Breast epithelium (tissue), 4 donors: ENCODE measurements around the gene BMP7. TPM values are rescaled to one million over a fixed set of nuclear protein-coding genes. Genes with fewer than 3 reads are reported as not detected.

Experiments used
- DNase-seq, 2 donors: peaks; one replicate each; pipeline ENCODE4 v3.0.0-alpha.2; 2019; ENCODE audit warnings: low spot score in 2 of 2
- H3K27ac ChIP-seq, 2 donors: fragments of 200-600 bp; sonication (generic) in 1 of 2; one replicate each; pipeline ENCODE4 v1.5.1; 2016 to 2019; ENCODE audit warnings: mild to moderate bottlenecking in 1 of 2
- H3K27me3 ChIP-seq, 2 donors: fragments of 200-600 bp; sonication (generic) in 1 of 2; one replicate each; pipeline versions ENCODE4 v1.5.1 to v1.6.0; 2017 to 2019; ENCODE audit warnings: control low read depth in 1 of 2, mild to moderate bottlenecking in 1 of 2
- H3K36me3 ChIP-seq: fragments of 200-600 bp; one replicate; pipeline ENCODE4 v1.5.1; 2019
- H3K4me1 ChIP-seq, 2 donors: fragments of 200-600 bp; sonication (generic); one replicate each; pipeline ENCODE4 v1.5.1; 2016 to 2019; ENCODE audit warnings: control low read depth in 1 of 2
- H3K4me3 ChIP-seq, 3 donors: fragments of 200-600 bp; sonication (generic); 1 replicate in 2 of 3; 2 replicates in 1 of 3; pipeline ENCODE4 v1.5.1; 2016 to 2019; ENCODE audit warnings: mild to moderate bottlenecking in 3 of 3, moderate library complexity in 2 of 3
- H3K9me3 ChIP-seq, 2 donors: fragments of 200-600 bp; sonication (generic) in 1 of 2; one replicate each; pipeline ENCODE4 v1.5.1; 2016 to 2019; ENCODE audit warnings: control low read depth in 1 of 2
- CTCF ChIP-seq, 3 donors: fragments of 450-650 bp; IDR thresholded peaks; one replicate each; pipeline ENCODE4 v1.5.1; 2016 to 2017; ENCODE audit warnings: antibody characterized with exemption in 3 of 3, mild to moderate bottlenecking in 3 of 3, moderate library complexity in 3 of 3
- POLR2A ChIP-seq: fragments of 450-650 bp; IDR thresholded peaks from one replicate; pipeline ENCODE4 v1.6.1; 2016; ENCODE audit warnings: antibody characterized with exemption, mild to moderate bottlenecking, moderate library complexity
- POLR2AphosphoS5 ChIP-seq, 3 donors: sonication (generic); formaldehyde crosslinking; IDR thresholded peaks; one replicate each; pipeline ENCODE4 v1.6.1; 2017; ENCODE audit warnings: antibody characterized with exemption in 3 of 3
- intact Hi-C: fragments of 100-400 bp; cut with DNase I; formaldehyde crosslinking; loops from one replicate; pipeline ENCODE4 v1.15.1; 2023; ENCODE audit warnings: low total_unique reads
- total RNA-seq, 3 donors: library from RNA; depleted of rRNA; stranded (reverse); fragments of >200 nt; gene quantifications; one replicate each; pipeline ENCODE4 v1.1.0, GENCODE V29; 2016

The BMP7 gene
- total RNA-seq, 3 donors from 2014 or later: 1.6 to 3.8 (median 1.8) TPM

GRCh38 chr20:57156011-57156729 lies 110.3 kb downstream of the BMP7 start:
- no peaks in the 10 kb centered on the region for H3K27me3 ChIP-seq
- H3K27ac ChIP-seq: no peak overlapping the region
- no peak for TF ChIP-seq CTCF (IDR thresholded peaks at IDR 0.05)
- TF ChIP-seq POLR2AphosphoS5 (IDR thresholded peaks at IDR 0.05): no peak
- TF ChIP-seq POLR2A: no peak
- H3K4me1 ChIP-seq: no peaks in the 10 kb centered on the region
- no peak for DNase-seq
- no peaks in the 10 kb centered on the region for H3K9me3 ChIP-seq
- no peaks in the 10 kb centered on the region for H3K36me3 ChIP-seq
- intact Hi-C loops: no loop called here
- H3K4me3 ChIP-seq: no peak overlapping the region

GRCh38 chr20:57155415-57155814 lies 111.0 kb downstream of the BMP7 start:
- H3K9me3 ChIP-seq: no peaks in the 10 kb centered on the region
- intact Hi-C loops: no loop called here
- no peaks in the 10 kb centered on the region for H3K36me3 ChIP-seq
- no peaks in the 10 kb centered on the region for H3K27me3 ChIP-seq
- no peak for DNase-seq
- H3K4me1 ChIP-seq: no peaks in the 10 kb centered on the region
- TF ChIP-seq POLR2AphosphoS5 (IDR thresholded peaks at IDR 0.05) (no peak), POLR2A (no peak), CTCF (IDR thresholded peaks at IDR 0.05) (no peak)
- no peak overlapping the region for H3K4me3 ChIP-seq
- H3K27ac ChIP-seq: no peak overlapping the region

- Histone ChIP-seq H3K36me3 (no peaks in the 10 kb centered on the region), H3K27ac (no peak overlapping the region), H3K9me3 (no peaks in the 10 kb centered on the region), H3K4me3 (no peak overlapping the region), H3K27me3 (no peaks in the 10 kb centered on the region), H3K4me1 (no peaks in the 10 kb centered on the region)
- intact Hi-C loops: loop anchor here (5.0 kb wide), 1 partner anchor 1809 kb away; no protein-coding TSS in a partner anchor
- TF ChIP-seq CTCF (IDR thresholded peaks at IDR 0.05) (no peak), POLR2A (no peak), POLR2AphosphoS5 (IDR thresholded peaks at IDR 0.05) (no peak)
- DNase-seq: no peak
These were observed 113.1 kb downstream of the BMP7 start for GRCh38 chr20:57153238-57153905.

GRCh38 chr20:57152557-57152956 lies 113.9 kb downstream of the BMP7 start:
- no peaks in the 10 kb centered on the region for H3K36me3 ChIP-seq
- H3K27me3 ChIP-seq: no peaks in the 10 kb centered on the region
- no peak overlapping the region for H3K27ac ChIP-seq
- no peaks in the 10 kb centered on the region for H3K4me1 ChIP-seq
- TF ChIP-seq CTCF (IDR thresholded peaks at IDR 0.05) (no peak), POLR2A (no peak), POLR2AphosphoS5 (IDR thresholded peaks at IDR 0.05) (no peak)
- no peak for DNase-seq
- no peak overlapping the region for H3K4me3 ChIP-seq
- no peaks in the 10 kb centered on the region for H3K9me3 ChIP-seq
- intact Hi-C loops: loop anchor here (5.0 kb wide), 1 partner anchor 1810 kb away; no protein-coding TSS in a partner anchor

- Histone ChIP-seq H3K27ac (no peak overlapping the region), H3K9me3 (no peaks in the 10 kb centered on the region), H3K4me1 (no peaks in the 10 kb centered on the region), H3K4me3 (no peak overlapping the region), H3K36me3 (no peaks in the 10 kb centered on the region), H3K27me3 (no peaks in the 10 kb centered on the region)
- DNase-seq: no peak
- TF ChIP-seq POLR2AphosphoS5 (IDR thresholded peaks at IDR 0.05) (no peak), POLR2A (no peak), CTCF (IDR thresholded peaks at IDR 0.05) (no peak)
- intact Hi-C loops: loop anchor here (5.0 kb wide), 1 partner anchor 1812 kb away; no protein-coding TSS in a partner anchor
These were observed 115.9 kb downstream of the BMP7 start for GRCh38 chr20:57150559-57150958.
